Choroid plexus epithelial cell (primary cell): ENCODE measurements around the gene F7.

Experiments
- DNase-seq: peaks from one replicate; pipeline ENCODE4 v3.0.0-alpha.2; 2010; ENCODE audit warnings: low read depth
- H3K4me3 ChIP-seq: 2 replicates; pipeline ENCODE4 v1.5.1; 2011; ENCODE audit warnings: low read depth, mild to moderate bottlenecking, control low read depth, low read length, moderate library complexity
- CTCF ChIP-seq: conservative IDR thresholded peaks from 2 replicates; pipeline ENCODE4 v1.5.1; 2011; ENCODE audit warnings: low read depth, mild to moderate bottlenecking, control low read depth, inconsistent platforms, low read length, moderate library complexity

F7 gene

DNA sequence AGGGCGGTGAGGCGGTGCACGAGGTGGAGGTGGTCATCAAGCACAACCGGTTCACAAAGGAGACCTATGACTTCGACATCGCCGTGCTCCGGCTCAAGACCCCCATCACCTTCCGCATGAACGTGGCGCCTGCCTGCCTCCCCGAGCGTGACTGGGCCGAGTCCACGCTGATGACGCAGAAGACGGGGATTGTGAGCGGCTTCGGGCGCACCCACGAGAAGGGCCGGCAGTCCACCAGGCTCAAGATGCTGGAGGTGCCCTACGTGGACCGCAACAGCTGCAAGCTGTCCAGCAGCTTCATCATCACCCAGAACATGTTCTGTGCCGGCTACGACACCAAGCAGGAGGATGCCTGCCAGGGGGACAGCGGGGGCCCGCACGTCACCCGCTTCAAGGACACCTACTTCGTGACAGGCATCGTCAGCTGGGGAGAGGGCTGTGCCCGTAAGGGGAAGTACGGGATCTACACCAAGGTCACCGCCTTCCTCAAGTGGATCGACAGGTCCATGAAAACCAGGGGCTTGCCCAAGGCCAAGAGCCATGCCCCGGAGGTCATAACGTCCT is 43.4 kb downstream of the F7 start:
- TF ChIP-seq CTCF, result no peak
- H3K4me3 ChIP-seq, result no peak overlapping the region
- DNase-seq, result no peak

DNA sequence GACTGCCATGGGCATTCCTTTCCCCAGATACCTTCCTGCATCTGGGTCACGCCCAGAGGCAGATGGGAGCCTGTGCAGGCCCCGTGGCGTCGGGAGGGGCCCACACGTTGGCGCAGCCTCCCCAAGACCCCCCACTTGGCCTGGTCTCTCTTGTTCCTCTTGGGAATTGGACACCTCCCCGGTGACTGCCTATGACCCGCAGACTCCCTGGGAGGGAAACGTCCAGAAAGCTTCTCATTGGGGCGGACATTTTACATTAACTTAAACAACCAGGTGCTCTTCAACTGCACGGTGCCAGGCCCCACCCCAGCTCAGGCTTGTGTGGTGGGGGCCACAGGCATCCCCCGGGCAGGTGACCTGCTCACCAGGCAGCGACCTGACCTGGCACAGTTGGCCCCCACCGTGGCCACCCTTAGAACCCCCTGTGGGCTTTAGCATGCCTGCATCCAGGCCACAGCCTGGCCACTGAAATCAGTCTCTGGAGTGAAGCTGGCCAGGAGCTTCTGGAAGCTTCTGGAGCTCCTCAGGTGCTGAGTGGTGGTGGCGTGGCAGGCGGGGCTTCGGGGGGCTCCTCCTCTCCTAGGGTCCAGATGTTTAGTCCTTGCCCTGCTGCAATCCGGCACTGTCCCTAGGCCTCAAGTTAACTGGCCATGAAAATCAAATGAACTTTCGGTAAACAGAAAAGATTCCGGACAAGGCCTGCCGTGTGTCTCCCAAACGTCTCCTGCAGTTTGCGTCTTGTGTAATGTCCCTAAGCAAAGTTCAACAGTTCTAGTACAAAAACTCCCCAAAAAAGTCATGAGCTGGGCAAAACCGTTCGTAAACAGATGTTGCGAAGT is 44.3 kb downstream of the F7 start:
- H3K4me3 ChIP-seq, result no peak overlapping the region
- no peak for DNase-seq
- TF ChIP-seq CTCF, result no peak

DNA sequence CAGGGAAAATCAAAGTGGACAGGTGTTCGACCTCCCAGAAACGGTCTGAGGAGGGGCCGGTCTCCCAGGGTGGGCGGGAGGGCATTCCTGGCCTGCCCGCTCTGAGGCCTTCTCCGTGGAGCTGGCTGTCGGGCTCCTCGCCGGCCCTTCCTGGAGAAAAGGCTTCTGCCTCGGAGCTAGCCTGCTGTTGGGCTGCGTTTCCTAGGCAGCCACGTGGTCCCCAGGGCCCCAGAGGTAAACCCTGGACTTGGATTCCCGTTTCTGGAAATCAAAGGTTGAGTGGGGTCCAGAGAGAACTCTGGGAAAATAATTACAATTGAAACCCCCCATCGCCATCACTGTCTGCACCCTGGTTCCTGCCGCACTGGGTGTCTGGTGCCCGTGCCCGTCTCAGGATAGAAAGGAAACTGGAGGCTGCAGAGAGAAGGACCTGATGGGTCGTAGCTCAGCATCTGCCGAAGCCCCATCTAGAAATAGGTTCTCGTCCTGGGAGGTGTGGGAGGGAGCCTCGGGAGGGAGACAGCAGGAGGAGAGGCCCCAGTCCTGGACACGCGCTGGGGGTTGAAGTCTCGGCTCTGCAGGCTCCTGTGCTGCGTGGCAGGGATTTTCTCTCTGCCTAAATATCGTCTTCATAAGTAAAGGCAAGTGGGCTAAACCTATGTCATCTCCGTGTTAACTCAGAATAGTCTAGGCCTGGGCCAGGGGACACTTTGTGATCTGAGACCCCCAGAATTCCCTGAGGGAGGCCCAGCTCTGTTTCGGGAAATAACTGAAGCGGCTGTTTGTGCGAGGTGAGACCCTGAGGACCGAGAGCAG is 45.2 kb downstream of the F7 start:
- no peak for TF ChIP-seq CTCF
- no peak overlapping the region for H3K4me3 ChIP-seq
- DNase-seq, result no peak

GRCh38 chr13:113151745-113152690 is 46.4 kb downstream of the F7 start:
- no peak for TF ChIP-seq CTCF

GRCh38 chr13:113152691-113152983 is 47.0 kb downstream of the F7 start:
- H3K4me3 ChIP-seq, result peak overlapping the region; percentile 58
- no peak for DNase-seq
- TF ChIP-seq CTCF, result no peak

More at GRCh38 chr13:113151745-113152690, 46.4 kb downstream of the F7 start:
- peak; percentile 81 for DNase-seq
- H3K4me3 ChIP-seq, result peak overlapping the region; percentile 58

DNA sequence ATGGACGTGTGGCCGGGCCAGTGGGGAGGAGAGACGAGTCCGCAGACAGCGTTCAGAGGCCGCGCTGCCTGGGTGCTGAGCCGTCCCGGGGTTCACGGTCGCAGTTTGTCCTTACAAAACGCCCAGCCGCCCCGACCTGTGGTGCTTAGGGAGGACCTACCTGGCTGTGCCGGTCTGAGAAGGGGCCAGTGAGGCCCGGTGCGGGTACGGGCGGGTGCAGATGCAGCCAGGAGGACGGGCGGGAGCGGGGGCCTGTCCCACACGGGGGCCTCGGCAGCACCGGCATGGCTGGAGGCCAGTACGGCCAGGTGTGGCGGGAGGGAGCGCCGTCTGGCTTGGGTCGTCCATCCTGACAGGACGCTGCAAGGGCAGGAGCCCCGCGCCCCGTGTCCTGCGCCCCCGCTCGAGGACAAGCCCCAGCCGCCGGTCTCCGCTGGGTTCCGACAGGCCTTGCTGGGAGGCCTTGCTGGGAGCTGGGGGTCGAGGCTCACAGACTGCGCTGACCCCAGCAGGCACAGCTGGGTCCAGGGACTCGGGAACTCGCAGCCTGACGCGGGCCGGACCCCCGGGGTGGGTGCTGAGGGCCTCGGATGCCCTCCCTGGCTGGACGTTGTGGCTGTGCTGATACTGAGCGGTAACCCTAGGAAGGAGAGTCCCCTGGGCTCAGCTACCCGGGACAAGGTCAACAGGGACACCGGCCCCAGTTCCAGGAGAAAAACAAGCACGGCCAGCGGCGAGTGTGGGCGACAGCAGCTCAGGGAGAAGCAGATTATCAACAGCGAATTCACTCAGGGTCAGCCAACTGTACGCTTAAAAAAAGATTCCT is 47.6 kb downstream of the F7 start:
- peak overlapping the region; percentile 58 for H3K4me3 ChIP-seq
- DNase-seq, result peak; percentile 67
- no peak for TF ChIP-seq CTCF
